Measurements from ENCODE around the gene ING3.
A peak's percentile ranks its signal among the peaks of the same experiment; 100 is the strongest.

The ING3 gene

GRCh38 chr7:120950539-120951308 is at the start of gene ING3:
Gene ING3 (plus strand): TSS chr7:120950777. CDS start chr7:120950897, 120 bp downstream.
- peak; percentile 99 for DNase-seq

GRCh38 chr7:120915314-120916105 is 35.1 kb upstream of the ING3 start:
- no peak for DNase-seq

- no peak for DNase-seq
Observed at GRCh38 chr7:120916121-120916520, 34.5 kb upstream of the ING3 start.

- DNase-seq = no peak
Observed at GRCh38 chr7:120916538-120916937, 34.0 kb upstream of the ING3 start.

GRCh38 chr7:120919466-120919865 is 31.1 kb upstream of the ING3 start:
- no peak for DNase-seq

GRCh38 chr7:120920034-120920433 is 30.5 kb upstream of the ING3 start:
- no peak for DNase-seq

- no peak for DNase-seq
Observed at GRCh38 chr7:120920591-120921274, 29.8 kb upstream of the ING3 start.

GRCh38 chr7:120924837-120925236 is 25.7 kb upstream of the ING3 start:
- DNase-seq = no peak

- no peak for DNase-seq
Observed at GRCh38 chr7:120925392-120925791, 25.2 kb upstream of the ING3 start.

GRCh38 chr7:120926943-120927346 is 23.6 kb upstream of the ING3 start:
- no peak for DNase-seq

- no peak for DNase-seq
Observed at GRCh38 chr7:120927454-120928103, 23.0 kb upstream of the ING3 start.

- DNase-seq = no peak
Observed at GRCh38 chr7:120931243-120931642, 19.3 kb upstream of the ING3 start.

GRCh38 chr7:120933475-120933874 is 17.1 kb upstream of the ING3 start:
- DNase-seq = no peak

GRCh38 chr7:120939345-120939744 is 11.2 kb upstream of the ING3 start:
- no peak for DNase-seq

- no peak for DNase-seq
Observed at GRCh38 chr7:120941064-120941463, 9.5 kb upstream of the ING3 start.

GRCh38 chr7:120941856-120942255 is 8.7 kb upstream of the ING3 start:
- no peak for DNase-seq

- DNase-seq = no peak
Observed at GRCh38 chr7:120942861-120943260, 7.7 kb upstream of the ING3 start.

- DNase-seq = no peak
Observed at GRCh38 chr7:120944826-120945562, 5.6 kb upstream of the ING3 start.

- DNase-seq = no peak
Observed at GRCh38 chr7:120947980-120948379, 2.6 kb upstream of the ING3 start.

GRCh38 chr7:120949393-120949911 is 1.1 kb upstream of the ING3 start:
- no peak for DNase-seq

- no peak for DNase-seq
Observed at GRCh38 chr7:120949998-120950538, 509 bp upstream of the ING3 start.

- DNase-seq = no peak
Observed at GRCh38 chr7:120951309-120951699, 727 bp downstream of the ING3 start.
